Activated CD4-positive, CD25-positive, alpha-beta regulatory T cell treated with anti-CD3 and anti-CD28 coated beads, Interleukin-2, amount 50 U/mL, for 72 hours (primary cell): Measurements from ENCODE around the gene SLC27A5.
"Not testable (repeated sequence)": the region's sequence is repeated elsewhere in the genome, so short reads cannot be mapped to it uniquely, and the experiment has no call there.

Experiments used
- DNase-seq: peaks from one replicate; pipeline ENCODE4 v3.0.0; 2021

Gene SLC27A5

GRCh38 chr19:58492265-58492664 lies 19.5 kb downstream of the SLC27A5 start:
- DNase-seq = no peak

DNA sequence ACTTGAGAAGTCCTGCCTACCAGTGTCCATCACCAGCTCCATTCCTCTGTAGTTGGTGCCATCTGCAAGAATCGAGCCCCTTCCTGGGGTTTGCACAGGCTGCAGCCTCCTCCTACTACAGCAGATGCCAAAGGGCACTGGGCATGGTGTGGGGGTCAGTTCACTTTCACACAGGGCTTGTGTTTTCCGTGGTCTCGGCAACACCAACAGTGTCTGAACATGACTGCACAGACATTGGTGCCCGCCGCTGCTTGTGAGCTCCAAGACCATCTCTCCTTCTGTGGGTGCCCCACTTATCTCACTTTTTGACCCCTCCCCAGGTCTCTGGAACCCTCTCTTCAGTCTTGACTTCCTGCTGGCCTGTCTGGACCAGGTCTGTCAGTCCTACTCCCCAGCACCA lies 20.4 kb downstream of the SLC27A5 start:
- DNase-seq = no peak

- DNase-seq = not testable (repeated sequence)
Observed at GRCh38 chr19:58484349-58484748, 27.4 kb downstream of the SLC27A5 start.

DNA sequence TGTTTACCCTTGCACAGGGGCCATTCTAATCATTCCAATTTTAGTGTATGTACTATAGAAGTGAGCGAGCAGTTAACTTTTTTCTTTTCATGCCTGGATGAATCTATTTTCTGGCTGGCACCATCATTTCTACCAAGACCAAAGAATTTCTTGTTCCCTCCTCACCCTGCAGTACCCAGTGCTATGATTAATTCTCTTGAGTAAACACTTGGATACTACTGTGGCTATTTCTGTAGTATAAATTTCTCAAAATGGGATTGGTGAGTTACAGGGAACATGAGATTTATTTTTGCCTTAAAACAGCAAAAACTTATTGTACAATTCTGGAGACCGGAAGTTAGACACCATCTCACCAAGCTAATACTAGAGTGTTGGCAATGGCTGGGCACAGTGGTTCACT lies 28.0 kb downstream of the SLC27A5 start:
- no peak for DNase-seq

- no peak for DNase-seq
Observed at GRCh38 chr19:58482372-58482771, 29.4 kb downstream of the SLC27A5 start.

DNA sequence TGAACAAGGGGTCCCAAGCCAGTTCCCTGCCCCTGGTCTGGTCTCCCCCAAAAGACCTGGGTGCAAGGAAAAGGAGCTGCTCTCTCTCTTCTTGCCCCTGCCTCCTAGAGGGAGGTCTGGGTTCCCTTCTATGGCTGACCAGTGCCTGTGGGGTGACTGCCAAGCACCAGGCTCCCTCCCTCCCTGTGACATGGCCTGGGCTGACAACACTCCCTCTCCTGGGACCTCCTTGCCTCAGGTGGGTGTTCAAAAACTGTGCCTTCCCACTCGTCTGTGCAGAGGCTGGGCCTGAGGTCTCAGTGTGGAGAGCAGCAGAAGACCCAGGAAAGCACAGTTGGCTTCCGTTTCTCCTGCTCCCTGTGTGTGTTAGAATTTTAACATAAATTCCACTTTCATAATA lies 31.0 kb downstream of the SLC27A5 start:
- DNase-seq = no peak

DNA sequence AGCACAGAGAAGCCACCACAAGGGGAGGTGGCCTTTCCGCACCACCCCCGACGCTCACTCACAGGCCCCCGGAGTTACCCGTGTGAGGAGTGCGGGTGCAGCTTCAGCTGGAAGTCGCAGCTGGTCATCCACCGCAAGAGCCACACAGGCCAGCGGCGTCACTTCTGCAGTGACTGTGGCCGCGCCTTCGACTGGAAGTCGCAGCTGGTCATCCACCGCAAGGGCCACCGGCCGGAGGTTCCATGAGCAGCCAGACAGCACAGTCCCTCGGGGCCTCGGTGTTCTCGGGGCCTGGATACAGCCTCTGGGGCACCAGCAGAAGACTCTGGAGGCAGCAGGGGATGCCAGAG lies 31.3 kb downstream of the SLC27A5 start:
- DNase-seq = no peak

DNA sequence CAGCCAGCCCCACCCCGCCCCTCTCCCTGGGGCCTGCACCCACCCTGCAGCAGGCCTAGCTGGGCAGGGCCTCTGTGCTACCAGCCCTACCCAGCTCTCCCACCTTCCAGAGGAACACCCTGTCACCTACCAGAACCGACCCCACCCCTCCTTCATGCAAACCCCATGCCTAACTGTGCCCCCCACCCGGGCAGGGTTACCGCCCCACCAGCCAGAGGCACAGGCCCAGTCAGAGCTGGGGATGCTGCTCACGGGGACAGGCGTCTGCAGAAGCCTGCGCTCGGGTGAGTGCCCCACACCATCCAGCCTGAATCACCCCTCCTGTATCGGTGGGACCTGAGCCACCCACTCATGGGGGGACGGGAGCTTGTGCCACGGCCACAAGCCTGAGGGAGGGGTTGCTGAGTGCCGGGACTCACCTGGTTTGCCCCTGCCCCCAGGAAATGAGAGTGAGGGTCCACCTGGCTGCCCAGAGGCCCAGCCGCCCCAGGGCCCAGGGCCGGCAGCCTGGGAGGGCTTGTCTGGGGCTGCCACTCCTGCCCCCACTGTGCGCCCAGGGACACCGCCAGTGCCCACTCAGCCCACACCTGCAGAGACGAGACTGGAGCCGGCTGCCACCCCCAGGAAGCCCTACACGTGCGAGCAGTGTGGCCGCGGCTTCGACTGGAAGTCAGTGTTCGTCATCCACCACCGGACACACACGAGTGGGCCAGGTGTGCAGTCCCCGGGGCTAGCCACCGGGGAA lies 31.9 kb downstream of the SLC27A5 start:
- DNase-seq = no peak

DNA sequence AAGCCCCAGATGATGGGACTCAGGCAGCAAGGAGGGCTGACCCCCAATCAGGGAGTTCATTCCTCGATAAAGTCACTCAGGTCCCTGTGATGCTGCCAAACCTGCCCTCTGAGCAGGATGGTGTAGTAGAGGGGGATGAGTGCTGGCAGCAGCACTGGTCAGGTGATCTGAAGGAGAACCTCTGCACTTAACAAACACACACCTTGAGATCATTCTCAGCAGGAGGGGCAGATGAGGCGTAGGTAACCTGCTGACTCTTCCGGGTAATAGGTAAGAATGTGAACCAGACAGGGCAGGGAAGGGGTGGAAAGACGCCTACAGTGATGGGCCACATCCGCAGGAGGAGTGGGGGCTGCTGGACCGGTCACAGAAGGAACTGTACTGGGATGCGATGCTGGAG lies 32.5 kb downstream of the SLC27A5 start:
- DNase-seq = no peak

- DNase-seq = no peak
Observed at GRCh38 chr19:58477871-58478270, 33.9 kb downstream of the SLC27A5 start.

- no peak for DNase-seq
Observed at GRCh38 chr19:58477130-58477529, 34.7 kb downstream of the SLC27A5 start.

GRCh38 chr19:58476498-58477015 lies 35.2 kb downstream of the SLC27A5 start:
- no peak for DNase-seq

DNA sequence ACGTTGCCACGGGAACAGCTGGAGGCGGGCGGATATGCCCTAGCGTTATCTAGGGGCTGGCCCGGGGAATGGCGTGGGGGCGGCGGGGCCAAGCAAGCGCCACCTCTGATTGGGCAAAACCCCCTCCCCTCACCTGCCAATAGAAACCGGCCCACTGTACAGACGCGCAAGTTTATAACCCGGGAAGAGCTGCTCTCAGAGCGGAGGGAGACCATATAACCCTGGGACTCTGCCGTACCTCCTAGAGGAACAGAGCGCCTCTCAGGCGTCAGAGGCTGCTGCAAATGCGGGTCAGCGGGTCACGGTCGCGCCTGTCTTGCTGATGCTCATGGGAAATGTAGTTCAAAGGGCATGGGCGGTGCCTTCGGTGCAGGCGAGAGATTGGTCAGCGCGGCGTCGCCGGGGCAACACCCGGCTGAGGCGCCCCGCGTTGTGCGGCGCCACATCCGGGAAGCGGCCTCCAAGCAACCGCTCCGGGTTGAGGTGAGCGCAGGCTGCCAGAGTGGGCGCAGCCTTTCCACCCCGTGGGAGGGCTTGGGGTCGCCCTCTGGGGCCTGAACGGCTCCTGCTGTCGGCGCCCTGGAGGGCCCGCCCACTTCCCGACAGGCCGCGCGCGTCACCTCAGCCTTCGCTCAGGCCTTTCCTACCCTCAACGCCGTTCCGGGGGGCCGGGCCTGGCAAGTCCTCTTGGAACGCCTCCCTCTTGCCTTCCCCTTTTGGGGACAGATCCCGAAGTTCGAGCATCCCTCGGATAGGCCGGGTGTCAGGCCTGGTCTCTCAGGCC lies 35.9 kb downstream of the SLC27A5 start, which contains the start of gene ZNF446:
TSS of gene ZNF446 (plus strand) at position 639 of the 784 bp plus-strand sequence. CDS start 867 bp downstream, outside the sequence.
- DNase-seq = peak; percentile 91

DNA sequence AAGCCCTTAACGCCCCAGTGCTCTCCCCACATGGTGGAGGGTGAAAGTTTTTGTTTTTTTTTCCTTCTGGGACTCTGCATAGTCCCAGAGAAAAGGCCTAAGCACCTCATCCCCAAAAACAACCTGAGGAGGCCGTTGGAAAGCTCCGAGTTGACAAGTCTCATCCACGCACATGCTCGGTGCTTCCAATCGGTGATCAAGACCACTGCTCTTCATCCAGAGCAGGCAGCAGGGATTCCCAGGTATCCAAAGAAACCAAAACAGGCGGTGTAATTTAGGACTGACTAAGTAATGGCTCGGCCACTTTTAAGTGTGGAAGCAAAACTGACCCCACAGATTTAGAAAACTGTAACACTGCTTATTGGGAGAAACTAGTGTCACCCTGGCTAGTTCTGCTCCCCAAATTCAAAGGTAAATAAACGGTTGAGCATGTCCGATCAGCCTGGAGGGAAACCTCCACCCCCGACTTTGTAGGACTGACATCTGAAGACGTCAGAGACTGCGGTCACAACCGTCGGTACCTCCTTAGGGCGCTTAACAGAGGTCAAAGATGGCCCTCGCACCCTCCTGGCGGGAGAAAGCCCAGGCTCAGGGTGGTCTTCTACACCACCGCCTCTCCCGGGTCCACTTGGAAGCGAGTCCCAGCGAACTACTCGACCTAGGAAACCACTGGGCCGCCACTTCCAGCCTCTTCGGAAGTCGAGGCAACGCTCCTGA lies 36.6 kb downstream of the SLC27A5 start:
- no peak for DNase-seq

GRCh38 chr19:58474291-58474996 lies 37.3 kb downstream of the SLC27A5 start:
- no peak for DNase-seq

- no peak for DNase-seq
Observed at GRCh38 chr19:58473775-58474174, 38.0 kb downstream of the SLC27A5 start.

DNA sequence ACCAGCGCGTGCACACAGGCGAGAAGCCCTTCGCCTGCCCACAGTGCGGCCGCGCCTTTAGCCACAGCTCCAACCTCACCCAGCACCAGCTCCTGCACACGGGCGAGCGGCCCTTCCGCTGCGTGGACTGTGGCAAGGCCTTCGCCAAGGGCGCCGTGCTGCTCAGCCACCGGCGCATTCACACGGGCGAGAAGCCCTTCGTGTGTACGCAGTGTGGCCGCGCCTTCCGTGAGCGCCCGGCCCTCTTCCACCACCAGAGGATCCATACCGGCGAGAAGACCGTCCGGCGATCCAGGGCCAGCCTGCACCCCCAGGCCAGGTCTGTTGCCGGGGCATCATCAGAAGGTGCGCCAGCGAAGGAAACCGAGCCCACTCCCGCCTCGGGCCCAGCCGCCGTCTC lies 40.1 kb downstream of the SLC27A5 start:
- DNase-seq = no peak

DNA sequence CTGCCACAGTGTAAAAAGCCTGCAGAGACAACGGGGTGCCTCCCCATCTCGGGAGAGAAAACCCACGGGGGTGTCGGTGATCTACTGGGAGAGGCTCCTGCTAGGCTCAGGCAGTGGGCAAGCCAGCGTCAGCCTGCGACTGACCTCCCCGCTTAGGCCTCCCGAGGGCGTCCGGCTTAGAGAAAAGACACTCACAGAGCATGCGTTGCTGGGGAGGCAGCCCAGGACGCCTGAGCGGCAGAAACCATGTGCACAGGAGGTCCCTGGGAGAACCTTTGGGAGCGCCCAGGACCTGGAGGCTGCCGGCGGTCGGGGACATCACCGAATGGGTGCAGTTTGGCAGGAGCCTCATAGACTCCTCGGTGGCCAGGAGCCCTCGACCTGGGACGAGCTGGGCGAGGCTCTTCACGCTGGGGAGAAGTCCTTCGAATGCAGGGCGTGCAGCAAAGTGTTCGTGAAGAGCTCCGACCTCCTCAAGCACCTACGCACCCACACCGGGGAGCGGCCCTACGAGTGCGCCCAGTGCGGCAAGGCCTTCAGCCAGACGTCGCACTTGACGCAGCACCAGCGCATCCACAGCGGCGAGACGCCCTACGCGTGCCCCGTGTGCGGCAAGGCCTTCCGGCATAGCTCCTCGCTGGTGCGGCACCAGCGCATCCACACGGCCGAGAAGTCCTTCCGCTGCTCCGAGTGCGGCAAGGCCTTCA lies 40.8 kb downstream of the SLC27A5 start:
- DNase-seq = not testable (repeated sequence)

GRCh38 chr19:58469241-58470013 lies 42.4 kb downstream of the SLC27A5 start:
- no peak for DNase-seq

- no peak for DNase-seq
Observed at GRCh38 chr19:58468216-58468839, 43.5 kb downstream of the SLC27A5 start.
